Epithelial cell of esophagus (primary cell): Measurements from ENCODE around the gene POMT2.

Source experiments
- DNase-seq: peaks from one replicate; pipeline ENCODE4 v3.0.0; 2010; ENCODE audit warnings: low read depth
- H3K4me3 ChIP-seq: 2 replicates; pipeline ENCODE4 v1.5.1; 2011; ENCODE audit warnings: mild to moderate bottlenecking, low read length, control low read depth
- CTCF ChIP-seq: IDR thresholded peaks from 2 replicates; pipeline ENCODE4 v1.5.1; 2011; ENCODE audit warnings: low read depth, mild to moderate bottlenecking, low read length, control low read depth, inconsistent platforms; ENCODE audit not compliant: insufficient read depth; ENCODE audit errors: missing control alignments

Gene POMT2

GRCh38 chr14:77353469-77354141 lies 32.9 kb upstream of the POMT2 start:
- no peak for DNase-seq
- no peak overlapping the region for H3K4me3 ChIP-seq
- no peak for TF ChIP-seq CTCF

- H3K4me3 ChIP-seq = no peak overlapping the region
- DNase-seq = no peak
- TF ChIP-seq CTCF = no peak
Measured at GRCh38 chr14:77347751-77348150, 27.1 kb upstream of the POMT2 start.

GRCh38 chr14:77346495-77346894 lies 25.8 kb upstream of the POMT2 start:
- no peak for TF ChIP-seq CTCF
- DNase-seq = no peak
- no peak overlapping the region for H3K4me3 ChIP-seq

GRCh38 chr14:77344377-77344996 lies 23.8 kb upstream of the POMT2 start:
- no peak for TF ChIP-seq CTCF
- no peak for DNase-seq
- no peak overlapping the region for H3K4me3 ChIP-seq

- no peak for DNase-seq
- H3K4me3 ChIP-seq = no peak overlapping the region
- TF ChIP-seq CTCF = no peak
Measured at GRCh38 chr14:77343662-77344061, 23.0 kb upstream of the POMT2 start.

- H3K4me3 ChIP-seq = no peak overlapping the region
- TF ChIP-seq CTCF = no peak
- peak; percentile 48 for DNase-seq
Measured at GRCh38 chr14:77342726-77343397, 22.2 kb upstream of the POMT2 start.
